HCEC 1CT (cell line): Measurements from ENCODE around the gene RAB11FIP4.
A peak's percentile ranks its signal among the peaks of the same experiment; 100 is the strongest.

Experiments
- DNase-seq: peaks from one replicate; pipeline ENCODE4 v3.0.0-alpha.2; 2017

The RAB11FIP4 gene

GRCh38 chr17:31387438-31387837, 4.0 kb upstream of the RAB11FIP4 start:
- DNase-seq, result no peak

- DNase-seq, result no peak
Measured at GRCh38 chr17:31388351-31388750, 3.1 kb upstream of the RAB11FIP4 start.

GRCh38 chr17:31388770-31389656, 2.5 kb upstream of the RAB11FIP4 start:
- no peak for DNase-seq

GRCh38 chr17:31389657-31390381, 1.7 kb upstream of the RAB11FIP4 start:
- no peak for DNase-seq

- no peak for DNase-seq
Measured at GRCh38 chr17:31390426-31390747, 1.1 kb upstream of the RAB11FIP4 start.

GRCh38 chr17:31390748-31391495, 553 bp upstream of the RAB11FIP4 start:
- DNase-seq, result no peak

GRCh38 chr17:31392002-31392855, 754 bp downstream of the RAB11FIP4 start:
- DNase-seq, result no peak

- DNase-seq, result no peak
Measured at GRCh38 chr17:31392856-31393748, 1.6 kb downstream of the RAB11FIP4 start.

- no peak for DNase-seq
Measured at GRCh38 chr17:31393749-31394146, 2.3 kb downstream of the RAB11FIP4 start.

- peak; percentile 35 for DNase-seq
Measured at GRCh38 chr17:31394544-31394943, 3.1 kb downstream of the RAB11FIP4 start.

- DNase-seq, result no peak
Measured at GRCh38 chr17:31397256-31397939, 5.9 kb downstream of the RAB11FIP4 start.

GRCh38 chr17:31398381-31399311, 7.2 kb downstream of the RAB11FIP4 start:
- DNase-seq, result no peak

- no peak for DNase-seq
Measured at GRCh38 chr17:31400481-31400950, 9.0 kb downstream of the RAB11FIP4 start.

- DNase-seq, result no peak
Measured at GRCh38 chr17:31401456-31402254, 10.2 kb downstream of the RAB11FIP4 start.

- DNase-seq, result no peak
Measured at GRCh38 chr17:31404028-31404949, 12.8 kb downstream of the RAB11FIP4 start.

- DNase-seq, result no peak
Measured at GRCh38 chr17:31405890-31406371, 14.5 kb downstream of the RAB11FIP4 start.

- DNase-seq, result no peak
Measured at GRCh38 chr17:31408586-31408985, 17.1 kb downstream of the RAB11FIP4 start.
